HG03460 (cell line): Measurements from ENCODE around the gene SINHCAF.
"Not testable (repeated sequence)": the region's sequence is repeated elsewhere in the genome, so short reads cannot be mapped to it uniquely, and the experiment has no call there.

Experiments
- ATAC-seq: cut with Tn5 transposase; IDR thresholded peaks from one replicate; pipeline ENCODE4 v1.9.1; 2021; ENCODE audit not compliant: unreplicated experiment

SINHCAF gene

DNA sequence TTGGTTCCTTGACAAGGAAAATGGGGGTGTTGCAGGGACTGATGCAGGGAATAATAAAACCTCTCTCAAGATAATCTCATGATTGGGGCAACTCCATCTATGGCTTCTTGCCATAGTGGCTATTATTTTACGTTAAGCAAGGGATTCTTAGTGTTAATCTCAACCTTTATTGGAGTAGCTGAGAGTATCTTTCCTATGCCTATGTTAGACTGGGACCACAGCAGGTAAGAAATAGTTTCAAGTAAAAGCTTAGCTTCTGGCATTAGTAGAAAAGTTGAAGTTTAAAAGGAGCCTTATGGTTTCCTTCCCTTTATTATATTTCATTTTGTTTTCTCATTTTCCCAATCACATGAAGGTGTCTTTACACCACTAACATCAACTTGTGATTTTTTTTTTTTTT lies 16.7 kb downstream of the SINHCAF start:
- no peak for ATAC-seq

DNA sequence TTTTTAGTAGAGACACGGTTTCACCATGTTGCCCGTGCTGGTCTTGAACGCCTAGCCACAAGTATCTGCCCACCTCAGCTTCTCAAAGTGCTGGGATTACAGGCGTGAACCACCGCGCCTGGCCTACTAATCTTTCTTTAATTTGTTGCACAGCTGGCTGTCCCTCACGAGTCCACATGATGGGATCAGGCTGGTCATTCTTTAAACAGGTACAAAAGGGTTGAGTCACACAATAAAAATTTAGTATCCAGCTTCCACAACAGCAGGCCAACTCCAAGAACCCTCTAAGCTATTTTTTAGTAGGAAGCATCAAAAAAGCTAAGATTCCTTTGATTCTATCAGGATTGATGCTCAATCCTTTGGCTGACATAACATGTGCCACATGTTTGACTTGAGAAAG lies 17.8 kb downstream of the SINHCAF start:
- no peak for ATAC-seq

DNA sequence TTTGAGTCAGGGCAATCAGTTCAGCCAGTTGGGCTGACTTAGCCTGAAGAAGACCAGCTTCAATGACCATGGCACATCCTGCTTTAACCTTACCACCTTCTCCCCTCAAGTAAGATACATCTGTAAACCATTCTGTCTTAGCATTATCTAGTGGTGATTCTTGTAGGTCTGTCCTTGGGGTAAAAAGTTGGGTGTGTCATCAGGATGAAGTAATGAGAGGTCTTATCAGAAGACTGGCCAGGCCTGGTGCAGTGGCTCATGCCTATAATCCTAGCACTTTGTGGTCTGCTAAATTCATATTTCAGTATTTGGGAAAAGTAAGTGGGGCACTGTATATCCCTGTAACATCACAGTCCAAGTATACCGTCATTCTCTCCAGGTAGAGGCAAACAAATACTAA lies 19.1 kb downstream of the SINHCAF start:
- no peak for ATAC-seq

DNA sequence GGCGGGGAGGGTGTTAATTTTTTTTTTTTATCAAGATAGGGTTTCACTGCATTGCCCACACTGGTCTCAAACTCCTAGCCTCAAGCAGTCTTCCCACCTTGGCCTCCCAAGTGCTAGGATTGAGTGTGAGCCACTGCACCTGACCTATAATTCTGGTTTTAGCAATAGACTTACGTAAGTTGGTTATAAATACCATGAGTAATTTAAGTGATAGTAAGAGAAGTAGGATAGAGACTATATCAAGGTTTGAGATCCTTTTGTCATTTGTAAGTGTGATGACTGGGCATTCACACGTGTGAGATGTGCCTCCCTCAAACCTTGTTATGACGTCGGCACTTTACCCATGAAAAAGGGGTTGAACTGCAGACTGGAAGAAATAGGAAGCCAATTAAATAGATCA lies 22.5 kb downstream of the SINHCAF start:
- ATAC-seq: no peak

DNA sequence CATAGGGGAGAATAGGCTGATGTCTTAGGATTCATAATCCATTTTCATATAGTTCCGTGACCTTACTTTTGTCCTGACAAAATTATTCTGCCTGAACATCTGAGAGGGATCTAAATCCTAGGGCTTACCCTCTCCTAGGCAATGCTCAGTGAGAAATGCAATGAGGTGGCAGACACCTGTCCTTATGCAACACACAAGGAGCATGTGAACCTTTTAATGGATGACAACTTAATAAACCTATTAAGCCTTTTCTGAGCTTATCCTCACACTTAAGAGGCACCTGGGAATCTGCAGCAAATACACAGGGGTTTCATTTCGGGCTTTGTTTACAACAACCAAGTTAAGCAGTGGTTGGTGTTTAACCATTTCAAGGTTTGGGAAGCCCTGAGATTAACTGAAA lies 24.6 kb downstream of the SINHCAF start:
- no peak for ATAC-seq

DNA sequence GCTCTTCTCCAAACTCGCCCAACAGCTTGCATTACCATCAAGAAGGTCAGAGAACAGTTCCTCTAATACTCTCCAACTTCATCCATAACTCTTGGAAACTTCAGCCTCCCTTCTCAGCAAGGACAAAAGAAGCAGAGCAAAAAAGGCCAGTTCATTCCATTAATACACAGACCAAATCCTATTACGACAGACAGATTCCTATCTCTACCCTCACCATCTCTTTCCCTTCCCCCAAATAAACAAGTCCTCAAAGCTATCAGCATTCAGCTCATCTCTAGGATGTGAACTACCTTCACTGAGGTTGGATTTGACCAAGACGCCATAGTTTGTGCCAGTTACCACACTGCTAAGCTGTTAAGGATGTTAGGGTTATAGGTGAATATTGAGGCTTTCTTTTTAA lies 25.2 kb downstream of the SINHCAF start:
- no peak for ATAC-seq

DNA sequence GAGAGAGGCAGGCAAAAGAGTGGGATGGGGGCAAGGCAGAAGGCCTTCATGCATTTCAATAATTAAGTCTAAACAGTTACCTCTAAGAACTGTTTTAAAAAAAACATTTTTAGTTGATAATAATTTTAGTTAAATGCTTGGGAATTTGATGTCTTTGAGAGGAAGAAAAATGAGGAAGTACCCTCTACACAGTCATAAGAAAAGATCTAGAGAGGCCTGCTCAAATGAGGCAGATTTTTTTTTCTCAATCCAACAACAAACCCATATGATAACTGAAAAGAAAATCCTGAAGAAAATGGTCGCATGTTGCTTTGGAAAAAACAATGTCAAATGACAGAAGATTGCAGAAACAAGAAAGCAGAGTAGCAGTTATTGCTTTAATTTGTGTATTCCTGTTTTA lies 25.6 kb downstream of the SINHCAF start:
- ATAC-seq: no peak

DNA sequence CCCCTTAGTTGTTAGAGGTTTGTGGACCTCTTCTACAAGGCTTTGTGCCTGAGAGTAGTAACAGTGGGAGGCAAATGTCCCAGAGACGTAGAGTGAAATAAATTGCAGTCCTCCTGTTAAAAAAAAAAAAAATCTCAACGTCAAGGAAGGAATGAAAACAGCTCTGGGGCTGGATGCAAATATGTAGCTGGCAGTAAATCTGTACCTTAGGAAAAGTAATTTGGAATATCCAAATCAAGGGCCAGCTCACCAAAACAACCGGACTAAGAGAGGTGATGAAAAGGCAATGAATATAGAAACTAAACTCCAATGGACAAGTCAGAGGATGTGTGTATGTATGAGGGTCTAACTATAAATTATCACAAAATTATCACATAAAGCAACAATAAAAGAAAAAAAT lies 27.0 kb downstream of the SINHCAF start:
- peak; percentile 23 for ATAC-seq

DNA sequence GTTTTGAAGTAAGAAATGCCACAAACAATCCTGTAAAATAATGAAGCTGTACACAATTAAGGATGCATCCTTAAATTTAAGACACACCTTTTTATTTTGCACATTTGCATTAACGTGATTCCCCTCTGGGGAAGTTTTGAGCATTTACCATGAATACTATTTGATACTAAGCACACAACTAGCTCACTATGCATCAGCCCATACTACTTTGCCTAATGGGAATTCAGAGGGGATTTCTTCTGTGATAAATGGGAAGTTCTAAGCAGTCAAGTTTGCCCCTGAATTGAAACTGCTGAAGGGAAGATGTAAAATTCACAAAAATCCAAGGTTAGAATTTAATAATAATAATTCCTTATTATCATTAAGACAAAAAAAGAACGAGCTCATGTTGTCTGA lies 27.4 kb downstream of the SINHCAF start:
- peak; percentile 33 for ATAC-seq

DNA sequence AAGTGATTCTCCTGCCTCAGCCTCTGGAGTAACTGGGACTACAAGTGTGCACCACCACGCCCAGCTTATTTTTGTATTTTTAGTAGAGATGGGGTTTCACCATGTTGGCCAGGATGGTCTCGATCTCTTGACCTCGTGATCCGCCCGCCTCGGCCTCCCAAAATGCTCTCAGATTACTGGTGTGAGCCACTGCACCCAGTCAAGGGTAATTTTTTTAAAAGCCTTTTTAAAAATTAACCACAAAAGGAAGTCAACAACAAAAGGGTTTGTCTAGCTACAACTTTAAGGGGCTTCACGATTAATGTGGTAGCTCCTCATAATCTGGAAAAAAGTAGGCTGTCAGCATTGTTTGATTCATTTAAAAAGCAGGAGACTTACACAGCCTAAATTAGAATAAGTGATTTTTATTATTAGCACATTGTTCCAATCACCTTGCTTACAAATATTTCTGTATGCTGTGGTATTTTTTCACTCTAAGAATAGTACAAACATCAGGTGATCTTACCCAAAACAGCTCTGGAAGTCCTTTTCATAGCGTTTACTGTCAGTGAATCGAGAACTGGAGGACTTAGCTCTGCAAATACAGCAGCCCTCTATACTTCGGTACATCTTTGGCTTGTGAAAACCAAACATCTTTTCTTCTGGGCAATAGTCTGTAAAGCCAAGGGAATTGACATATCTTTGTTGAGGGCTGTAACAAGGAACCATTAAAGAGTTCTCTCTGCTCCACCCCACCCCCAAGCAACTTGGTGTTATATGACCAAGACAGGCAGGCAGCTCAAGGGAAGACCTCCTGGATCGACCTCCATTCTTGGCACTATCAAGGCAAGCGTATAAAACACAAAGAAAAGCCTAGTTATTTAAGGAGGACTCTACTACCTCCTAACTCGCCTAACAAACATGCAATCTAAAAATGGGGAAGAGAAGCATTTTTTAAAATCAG lies 28.1 kb downstream of the SINHCAF start:
- ATAC-seq: peak; percentile 42

DNA sequence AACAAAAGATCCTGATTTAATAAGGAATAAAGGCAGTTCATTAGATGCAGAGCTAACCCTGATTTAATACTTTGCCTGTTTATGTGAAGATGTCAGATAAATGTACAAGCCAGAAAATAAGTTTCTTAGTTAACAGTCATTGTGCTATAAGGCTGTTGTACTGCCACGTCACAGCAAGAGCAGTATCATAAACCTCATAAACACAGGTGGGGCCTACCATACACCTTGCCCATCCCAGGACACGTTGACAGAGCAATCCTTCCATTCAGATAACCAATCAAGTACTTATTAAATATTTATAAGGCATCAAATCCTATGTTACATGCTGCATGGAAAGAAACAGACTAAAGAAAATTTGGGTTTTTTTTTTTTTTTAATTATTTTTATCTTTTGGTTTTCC lies 36.5 kb downstream of the SINHCAF start:
- no peak for ATAC-seq

DNA sequence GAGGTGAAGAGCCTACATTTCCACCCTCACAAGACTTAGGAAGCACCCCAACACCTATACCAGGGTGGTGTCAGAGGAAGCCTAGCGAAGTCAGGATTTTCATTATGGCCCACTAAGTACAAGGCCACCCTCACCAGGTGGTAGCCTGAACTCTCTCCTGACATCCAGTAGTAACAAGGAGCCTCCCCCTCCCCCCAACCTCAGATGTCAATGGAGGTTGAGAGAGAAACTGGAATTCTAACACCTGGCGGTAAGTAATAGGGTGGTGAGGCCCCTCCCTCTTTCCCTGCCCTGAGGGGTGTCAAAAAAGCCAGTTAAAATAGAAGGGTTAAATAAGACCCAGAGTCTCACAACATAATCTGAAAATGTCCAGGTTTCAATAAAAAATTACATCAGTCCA lies 37.6 kb downstream of the SINHCAF start:
- no peak for ATAC-seq

DNA sequence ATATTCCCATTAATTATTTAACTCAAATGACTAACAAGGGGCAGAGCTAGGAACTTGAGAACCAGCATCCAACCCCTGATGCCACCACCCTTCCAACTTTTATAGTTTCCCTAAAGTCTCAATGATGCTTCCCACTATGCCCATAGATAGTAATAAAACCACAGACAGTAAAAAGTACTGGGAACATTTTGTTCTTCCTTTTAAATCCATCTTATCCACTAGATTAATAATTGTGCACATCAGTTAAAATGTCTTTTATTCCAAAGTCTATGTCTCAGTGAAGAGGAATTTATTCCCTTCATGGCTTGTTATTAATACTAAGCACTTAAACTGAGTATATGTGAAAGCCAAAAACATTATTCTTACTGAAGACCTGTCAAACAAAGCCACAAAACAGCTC lies 45.8 kb downstream of the SINHCAF start:
- ATAC-seq: no peak

DNA sequence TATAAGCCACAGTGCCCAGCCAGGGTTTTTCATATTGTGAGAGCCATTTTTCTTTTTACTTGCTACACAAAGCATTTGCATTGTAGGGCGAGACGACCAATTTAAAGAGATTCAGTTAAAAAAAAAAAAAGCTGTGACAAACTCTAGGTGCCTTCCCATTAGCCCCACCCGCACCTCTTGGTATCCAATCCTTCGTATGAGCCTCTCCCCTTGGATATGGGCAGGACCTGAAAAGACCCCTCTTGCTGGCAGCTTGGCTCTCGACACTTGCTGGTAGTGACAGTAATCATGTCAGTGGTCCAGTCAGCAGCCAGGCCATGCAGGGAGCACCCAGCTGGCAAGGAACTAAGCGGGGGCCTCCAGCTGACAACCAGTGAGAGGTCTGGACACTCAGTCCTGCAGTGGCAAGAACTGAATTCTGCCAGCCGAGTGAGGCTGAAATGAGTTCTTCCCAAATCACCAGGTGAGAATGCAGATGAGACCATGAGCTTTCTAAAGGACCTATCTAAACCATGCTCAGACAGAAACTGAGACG lies 46.5 kb downstream of the SINHCAF start:
- ATAC-seq: no peak

DNA sequence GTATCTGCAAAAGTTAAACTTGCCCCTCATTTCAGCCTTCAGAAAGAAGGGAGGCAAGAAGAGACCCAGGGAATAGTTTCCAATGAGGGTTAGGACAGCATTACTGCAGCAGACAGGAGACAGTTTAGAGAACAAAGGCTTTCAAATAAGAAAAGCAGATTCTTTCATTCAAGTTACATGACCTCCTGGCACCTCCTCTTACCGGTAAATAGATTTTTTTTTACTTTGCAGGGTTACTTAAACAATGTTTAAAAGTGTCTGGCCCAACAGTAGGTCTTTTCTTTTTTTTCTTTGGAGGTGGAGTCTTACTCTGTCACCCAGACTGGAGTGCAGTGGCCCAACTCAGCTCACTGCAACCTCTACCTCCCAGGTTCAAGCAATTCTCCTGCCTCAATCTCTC lies 47.1 kb downstream of the SINHCAF start:
- no peak for ATAC-seq

DNA sequence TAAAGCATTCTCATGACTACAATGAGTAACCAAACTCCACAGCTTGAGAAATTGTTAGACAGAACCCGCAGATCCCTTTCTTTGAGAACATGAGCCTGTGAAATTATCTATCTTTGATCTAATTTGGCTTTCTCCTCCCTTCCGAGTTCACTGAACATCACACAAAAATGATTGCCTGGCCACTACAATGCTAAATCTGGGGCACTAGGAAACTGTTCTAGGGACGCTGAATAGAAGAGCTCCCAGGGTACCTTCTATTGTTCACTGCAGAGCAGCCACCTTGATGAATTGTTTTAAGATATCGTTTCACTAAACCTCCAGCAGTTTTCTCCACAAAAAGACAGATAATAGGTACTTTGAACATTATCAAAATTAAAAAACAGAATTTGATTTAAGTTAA lies 47.5 kb downstream of the SINHCAF start:
- no peak for ATAC-seq

DNA sequence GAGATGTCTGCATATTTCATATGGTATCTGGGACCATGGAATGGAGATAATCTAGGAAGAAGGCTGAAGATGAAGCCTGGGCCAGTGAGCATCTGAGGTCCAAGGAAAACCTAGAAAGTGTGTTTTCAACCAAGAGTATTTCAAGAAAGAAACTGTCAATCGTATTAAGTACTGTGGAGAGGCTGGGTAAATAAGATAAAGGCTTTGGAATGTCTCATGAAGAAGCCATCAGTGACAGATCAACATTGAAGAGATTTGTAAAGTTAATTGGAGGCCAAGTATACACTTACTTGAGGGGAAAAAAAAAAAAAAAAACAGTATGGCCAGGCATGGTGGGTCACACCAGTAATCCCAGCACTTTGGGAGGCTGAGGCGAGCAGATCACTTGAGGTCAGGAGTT lies 48.9 kb downstream of the SINHCAF start:
- ATAC-seq: no peak

DNA sequence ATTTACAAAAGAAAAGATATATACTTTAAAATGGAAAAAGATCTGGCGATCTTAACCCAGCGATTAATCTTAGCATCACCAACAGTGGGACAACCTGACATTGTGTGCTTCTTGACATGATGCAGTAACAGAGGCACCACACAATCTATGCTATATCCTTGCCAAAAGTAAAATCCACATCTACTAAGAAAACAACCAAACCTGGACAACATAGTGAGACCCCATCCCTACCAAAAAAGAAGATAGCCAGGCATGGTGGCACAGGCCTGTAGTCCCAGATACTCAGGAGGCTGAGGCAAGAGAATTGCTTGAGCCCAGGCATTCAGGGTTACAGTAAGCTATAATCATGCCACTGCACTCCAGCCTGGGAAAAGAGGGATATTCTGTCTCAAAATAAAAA lies 50.5 kb downstream of the SINHCAF start:
- no peak for ATAC-seq

DNA sequence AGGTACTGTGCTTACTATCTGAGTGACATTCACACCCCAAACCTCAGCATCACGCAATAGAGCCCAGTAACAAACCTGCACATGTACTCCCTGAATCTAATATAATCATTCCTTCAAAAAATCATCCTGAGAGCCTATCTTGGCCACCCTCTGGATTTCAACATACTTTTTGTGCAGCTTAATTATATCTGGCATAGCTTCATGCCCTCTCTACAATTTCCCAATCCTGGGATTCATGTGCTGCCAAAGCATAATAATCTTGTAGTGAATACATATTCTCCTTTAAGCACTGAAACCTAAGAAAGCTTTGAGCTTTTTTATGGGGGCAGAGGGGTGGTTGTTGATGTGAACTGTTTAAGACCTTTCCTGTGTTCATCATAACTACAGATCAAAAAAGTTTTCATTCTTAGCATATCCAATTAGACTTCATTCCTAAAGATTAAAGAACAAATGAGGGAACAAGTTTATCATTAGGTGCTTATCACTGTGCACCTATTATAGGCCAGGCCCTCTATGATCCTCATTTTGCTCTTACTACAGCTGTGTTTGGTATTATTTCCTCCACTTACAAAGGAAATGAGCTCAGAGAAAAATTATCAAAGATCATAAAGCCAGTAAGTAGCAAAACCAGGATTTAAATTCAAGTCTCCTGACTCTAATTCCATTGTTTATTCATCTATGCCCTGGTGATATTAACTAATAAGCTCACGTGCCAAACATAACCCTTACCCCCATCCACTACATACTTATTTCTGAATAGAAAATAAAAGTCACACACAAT lies 51.2 kb downstream of the SINHCAF start:
- no peak for ATAC-seq

DNA sequence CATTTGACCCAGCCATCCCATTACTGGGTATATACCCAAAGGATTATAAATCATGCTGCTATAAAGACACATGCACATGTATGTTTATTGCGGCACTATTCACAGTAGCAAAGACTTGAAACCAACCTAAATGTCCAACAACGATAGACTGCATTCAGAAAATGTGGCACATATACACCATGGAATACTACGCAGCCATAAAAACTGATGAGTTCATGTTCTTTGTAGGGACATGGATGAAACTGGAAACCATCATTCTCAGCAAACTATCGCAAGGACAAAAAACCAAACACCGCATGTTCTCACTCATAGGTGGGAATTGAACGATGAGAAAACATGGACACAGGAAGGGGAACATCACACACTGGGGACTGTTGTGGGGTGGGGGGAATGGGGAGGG lies 52.2 kb downstream of the SINHCAF start:
- not testable (repeated sequence) for ATAC-seq

DNA sequence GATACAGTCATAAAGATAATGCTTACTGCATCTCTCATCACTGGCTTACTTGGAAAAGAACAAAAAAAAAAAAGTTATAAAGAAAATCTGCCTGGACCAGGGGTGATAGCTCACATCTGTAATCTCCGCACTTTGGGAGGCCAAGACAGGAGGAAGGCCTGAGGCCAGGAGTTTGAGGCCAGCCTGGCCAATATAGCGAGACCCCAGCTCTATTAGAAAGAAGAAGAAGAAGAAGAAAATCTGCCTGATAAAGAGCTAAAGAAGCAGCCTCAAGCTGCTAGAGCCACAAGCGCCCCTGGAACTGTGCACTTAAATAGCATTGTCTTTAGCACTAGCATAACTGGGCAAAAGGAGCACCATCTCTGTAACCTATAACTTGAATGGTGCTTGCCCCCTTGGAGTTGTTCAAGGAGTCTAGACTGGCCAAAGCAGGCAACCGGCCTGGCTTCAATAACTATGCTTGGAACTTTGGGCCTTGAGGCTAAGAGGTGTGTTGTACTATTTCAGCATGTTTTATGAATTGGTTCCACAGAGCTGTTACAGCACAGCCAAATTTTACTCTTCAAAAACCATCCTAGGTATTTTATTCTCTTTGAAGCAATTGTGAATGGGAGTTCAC lies 53.2 kb downstream of the SINHCAF start:
- ATAC-seq: no peak

DNA sequence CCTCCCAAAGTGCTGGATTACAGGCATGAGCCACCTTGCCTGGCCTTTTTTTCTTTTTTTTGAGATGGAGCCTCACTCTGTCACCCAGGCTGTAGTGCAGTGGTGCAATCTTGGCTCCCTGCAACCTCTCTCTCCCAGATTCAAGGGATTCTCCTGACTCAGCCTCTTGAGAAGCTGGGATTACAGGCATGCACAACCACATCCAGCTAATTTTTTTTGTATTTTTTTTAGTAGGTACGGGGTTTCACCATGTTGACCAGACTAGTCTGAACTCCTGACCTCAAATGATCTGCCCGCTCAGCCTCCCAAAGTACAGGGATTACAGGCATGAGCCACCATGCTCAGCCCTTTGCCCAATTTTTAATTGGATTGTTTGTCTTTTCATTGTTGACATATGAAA lies 58.0 kb downstream of the SINHCAF start:
- no peak for ATAC-seq
